ENCODE data around the gene ZNF335.
"Not testable (repeated sequence)": the region's sequence is repeated elsewhere in the genome, so short reads cannot be mapped to it uniquely, and the experiment has no call there.

ZNF335 gene

DNA sequence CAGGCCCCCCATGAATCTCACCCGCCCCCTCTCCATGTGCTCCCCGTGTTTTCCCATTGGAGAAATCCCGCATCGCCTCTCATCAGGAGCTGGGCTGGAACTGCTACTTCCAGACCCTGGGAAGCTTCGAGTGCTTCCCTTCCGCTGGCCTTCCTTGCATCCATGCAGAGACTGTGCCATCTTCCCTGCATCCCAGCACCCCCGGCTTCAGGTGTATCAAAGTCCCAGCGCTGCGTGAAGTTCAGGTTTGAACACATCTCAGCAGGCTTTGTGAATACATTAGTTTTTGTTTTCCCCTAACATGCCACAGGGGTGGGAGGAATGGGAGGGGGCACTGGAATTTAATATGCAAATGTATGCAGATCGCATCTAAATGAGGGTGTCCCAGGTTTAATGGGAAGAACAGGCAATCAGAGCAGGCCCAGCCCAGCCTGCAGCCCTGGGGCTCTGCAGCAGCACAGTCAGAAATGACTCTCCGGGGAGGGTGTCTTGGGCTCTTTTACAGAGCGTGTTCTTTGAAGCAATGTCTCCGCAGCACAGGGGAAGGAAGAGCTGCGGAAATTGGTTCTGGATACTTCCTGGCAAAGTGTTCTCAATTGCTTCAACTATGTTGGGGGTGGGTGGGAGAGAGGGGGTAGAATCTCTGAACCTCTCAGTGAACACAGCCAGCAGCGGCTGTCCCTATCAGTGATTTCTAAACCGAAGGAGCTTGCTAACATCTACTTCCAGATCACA lies 28.4 kb upstream of the ZNF335 start:
- DNase-seq (ENCODE audit: low read depth): no peak

GRCh38 chr20:45999557-46000261 lies 27.7 kb upstream of the ZNF335 start:
- DNase-seq (ENCODE audit: low read depth): no peak

DNA sequence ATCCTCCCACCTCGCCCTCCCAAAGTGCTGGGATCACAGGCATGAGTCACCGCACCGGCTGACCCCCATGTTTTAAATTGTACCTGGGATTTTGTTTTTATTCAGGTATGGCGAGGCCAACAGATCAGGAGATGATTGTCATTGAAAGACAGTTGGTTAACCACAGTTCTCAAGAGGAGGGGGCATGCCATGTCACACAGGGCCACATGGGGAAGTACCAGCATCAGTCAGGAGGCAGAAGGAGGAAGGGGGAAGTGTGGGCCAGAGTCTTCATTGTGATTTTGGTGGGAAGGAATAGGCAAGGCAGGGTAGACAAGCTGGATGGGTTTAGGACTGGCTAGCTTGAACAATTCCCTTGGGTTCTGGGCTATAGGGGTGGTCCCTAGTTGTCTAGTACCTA lies 26.8 kb upstream of the ZNF335 start:
- no peak for DNase-seq (ENCODE audit: low read depth)

- no peak for DNase-seq (ENCODE audit: low read depth)
These were observed 26.3 kb upstream of the ZNF335 start for GRCh38 chr20:45998337-45998736.

DNA sequence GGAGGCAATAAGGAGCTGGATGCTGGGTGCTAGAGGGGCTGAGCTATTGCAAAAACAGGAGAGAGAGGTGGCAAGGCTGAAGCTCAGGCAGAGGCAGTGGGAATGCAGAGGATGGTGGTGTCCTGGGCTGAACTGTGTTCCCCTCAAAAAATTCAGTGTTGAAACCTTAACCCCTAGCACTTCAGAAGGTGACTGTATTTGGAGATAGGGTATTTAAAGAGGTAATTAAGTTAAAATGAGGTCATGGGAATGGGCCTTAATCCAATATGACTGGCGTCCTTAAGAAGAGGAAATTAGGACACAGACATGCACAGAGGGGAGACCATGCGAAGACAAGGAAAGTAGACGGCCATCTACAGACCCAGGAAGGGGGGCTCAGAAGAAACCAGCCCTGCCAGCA lies 25.2 kb upstream of the ZNF335 start:
- no peak for DNase-seq (ENCODE audit: low read depth)

GRCh38 chr20:45995495-45996097 lies 23.6 kb upstream of the ZNF335 start:
- not testable (repeated sequence) for DNase-seq (ENCODE audit: low read depth)

GRCh38 chr20:45994761-45995493 lies 22.9 kb upstream of the ZNF335 start:
- no peak for DNase-seq (ENCODE audit: low read depth)

- DNase-seq (ENCODE audit: low read depth): no peak
These were observed 21.4 kb upstream of the ZNF335 start for GRCh38 chr20:45993197-45993951.

- no peak for DNase-seq (ENCODE audit: low read depth)
These were observed 19.6 kb upstream of the ZNF335 start for GRCh38 chr20:45991616-45992015.

GRCh38 chr20:45988830-45989229 lies 16.8 kb upstream of the ZNF335 start:
- DNase-seq (ENCODE audit: low read depth): not testable (repeated sequence)

- DNase-seq (ENCODE audit: low read depth): peak; percentile 72
These were observed 15.2 kb upstream of the ZNF335 start for GRCh38 chr20:45987108-45987780.

GRCh38 chr20:45985573-45985972 lies 13.6 kb upstream of the ZNF335 start:
- DNase-seq (ENCODE audit: low read depth): no peak

- no peak for DNase-seq (ENCODE audit: low read depth)
These were observed 11.3 kb upstream of the ZNF335 start for GRCh38 chr20:45983279-45983743.

DNA sequence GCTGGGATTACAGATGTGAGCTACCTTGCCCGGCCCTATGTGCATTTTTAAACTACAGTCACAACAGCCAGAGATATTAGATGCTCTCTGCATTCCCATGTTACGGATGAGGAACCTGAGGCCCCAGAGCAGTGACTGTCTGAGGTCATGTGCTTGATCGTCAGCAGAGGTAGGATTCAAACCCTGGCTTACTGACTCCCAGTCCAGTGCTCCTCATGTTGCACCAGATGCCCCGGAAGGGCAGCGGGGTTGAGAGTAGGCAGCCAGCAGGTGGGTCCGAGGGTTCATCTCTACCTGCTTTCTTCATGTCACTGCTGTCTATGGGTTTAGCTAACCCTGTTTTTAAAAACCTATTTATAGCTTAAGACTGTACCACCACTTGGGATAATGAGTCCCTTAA lies 9.3 kb upstream of the ZNF335 start:
- no peak for DNase-seq (ENCODE audit: low read depth)

DNA sequence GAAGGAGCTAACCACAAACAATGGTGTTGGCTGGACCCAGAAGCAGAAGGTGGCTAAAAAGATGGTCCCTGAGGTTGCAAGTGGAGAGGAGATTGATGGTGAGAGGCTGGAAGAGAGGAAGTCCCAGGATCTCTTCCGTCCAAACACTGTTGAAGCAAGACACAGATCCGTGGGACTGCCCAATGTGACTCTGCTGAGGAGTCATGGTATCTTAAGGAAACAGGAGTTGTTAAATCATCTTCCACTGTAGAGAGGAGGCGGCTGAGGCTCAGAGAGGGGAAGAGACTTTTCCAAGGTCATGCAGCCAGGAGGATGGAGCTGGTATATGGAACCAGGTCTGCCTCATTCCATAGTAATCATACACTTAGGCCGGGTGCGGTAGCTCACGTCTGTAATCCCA lies 4.1 kb upstream of the ZNF335 start:
- DNase-seq (ENCODE audit: low read depth): no peak

DNA sequence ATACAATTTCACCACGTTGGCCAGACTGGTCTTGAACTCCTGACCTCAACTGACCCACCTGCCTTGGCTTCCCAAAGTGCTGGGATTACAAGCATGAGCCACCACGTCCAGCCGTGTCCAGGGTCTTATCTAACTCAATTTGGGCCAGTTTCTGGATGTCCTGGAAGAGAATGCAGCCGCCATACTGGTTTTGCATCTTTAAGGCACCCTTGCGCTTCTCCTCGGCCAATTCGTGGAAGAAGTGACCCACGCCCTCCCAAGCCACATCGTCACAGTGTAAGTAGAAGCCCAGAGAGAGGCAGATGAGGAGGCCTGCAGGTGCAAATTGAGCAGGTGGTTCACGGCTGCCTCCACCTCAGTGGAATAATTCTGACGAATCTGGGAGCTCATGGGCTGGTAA lies 3.7 kb upstream of the ZNF335 start:
- no peak for DNase-seq (ENCODE audit: low read depth)

DNA sequence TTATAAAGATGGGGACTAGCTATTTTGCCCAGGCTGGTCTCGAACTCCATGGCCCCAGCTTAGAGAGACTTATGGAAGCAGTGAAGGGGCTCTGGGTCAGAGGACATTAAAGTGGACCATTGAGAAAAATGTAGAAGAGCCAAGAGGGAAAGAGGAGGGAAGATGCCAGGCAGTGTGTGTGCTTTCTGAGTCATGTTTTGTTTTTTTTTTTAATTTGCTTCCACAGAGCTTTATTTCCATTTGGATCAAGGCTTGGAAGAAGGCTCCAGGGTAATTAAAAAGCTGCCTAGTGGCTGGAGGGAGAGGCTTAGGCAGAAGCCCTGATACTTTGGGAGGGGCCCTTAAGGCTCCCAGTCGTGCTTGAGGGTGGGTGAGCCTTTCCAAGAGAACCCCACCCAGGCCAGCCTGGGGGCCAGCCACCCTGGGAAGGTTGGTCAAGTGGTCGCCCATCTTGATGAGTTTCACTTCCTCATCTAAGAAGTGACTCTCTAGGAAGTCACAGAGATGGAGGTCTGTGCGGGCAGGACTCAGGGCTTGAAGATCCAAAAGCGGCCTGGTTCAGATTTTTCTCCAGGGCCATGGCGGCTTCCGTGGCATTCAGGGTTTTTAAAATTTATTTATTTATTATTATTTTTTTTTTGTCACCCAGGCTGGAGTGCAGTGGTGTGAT lies 3.0 kb upstream of the ZNF335 start:
- DNase-seq (ENCODE audit: low read depth): no peak

DNA sequence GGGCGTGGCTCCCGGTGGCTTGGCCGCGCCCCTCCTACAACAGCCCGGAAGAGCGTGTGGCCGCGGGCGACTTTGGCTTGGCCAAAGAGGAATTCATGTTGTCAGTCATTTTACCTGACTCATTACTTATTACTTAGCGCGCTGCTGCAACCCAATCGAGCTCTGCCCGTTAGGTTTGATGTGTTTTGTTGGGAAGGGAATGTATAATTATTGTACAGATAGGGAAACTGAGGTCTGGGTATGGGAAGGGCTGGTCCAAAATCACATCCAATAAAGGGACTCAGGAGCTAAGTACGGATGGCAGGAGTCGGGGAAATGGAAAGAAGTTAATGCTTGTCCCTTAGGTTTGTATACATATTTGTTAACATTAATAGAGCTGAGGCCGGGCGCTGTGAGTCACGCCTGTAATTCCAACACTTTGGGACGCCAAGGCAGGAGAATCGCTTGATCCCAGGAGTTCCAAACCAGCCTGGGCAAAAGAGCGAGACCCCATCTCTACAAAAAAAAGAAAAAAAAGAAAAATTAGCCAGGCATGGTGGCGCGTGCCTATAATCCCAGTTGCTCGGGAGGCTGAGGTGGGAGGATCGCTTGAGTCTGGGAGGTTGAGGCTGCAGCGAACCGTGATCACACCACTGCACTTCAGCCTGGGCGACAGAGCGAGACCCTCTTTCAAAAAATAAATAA lies 639 bp upstream of the ZNF335 start:
- no peak for DNase-seq (ENCODE audit: low read depth)

DNA sequence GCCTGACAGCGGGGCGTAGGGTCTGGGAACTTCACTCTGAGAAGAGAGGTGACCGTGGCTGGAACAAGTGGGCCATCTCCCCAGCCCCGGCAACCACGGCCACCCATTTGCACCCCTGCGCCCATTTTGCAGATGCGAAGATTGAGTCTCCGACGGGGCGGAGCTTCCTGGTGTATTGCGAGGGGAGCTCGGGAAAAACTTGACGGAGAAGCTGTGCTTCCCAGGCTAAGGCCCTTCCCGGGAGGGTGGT lies 653 bp downstream of the ZNF335 start:
- no peak for DNase-seq (ENCODE audit: low read depth)

DNA sequence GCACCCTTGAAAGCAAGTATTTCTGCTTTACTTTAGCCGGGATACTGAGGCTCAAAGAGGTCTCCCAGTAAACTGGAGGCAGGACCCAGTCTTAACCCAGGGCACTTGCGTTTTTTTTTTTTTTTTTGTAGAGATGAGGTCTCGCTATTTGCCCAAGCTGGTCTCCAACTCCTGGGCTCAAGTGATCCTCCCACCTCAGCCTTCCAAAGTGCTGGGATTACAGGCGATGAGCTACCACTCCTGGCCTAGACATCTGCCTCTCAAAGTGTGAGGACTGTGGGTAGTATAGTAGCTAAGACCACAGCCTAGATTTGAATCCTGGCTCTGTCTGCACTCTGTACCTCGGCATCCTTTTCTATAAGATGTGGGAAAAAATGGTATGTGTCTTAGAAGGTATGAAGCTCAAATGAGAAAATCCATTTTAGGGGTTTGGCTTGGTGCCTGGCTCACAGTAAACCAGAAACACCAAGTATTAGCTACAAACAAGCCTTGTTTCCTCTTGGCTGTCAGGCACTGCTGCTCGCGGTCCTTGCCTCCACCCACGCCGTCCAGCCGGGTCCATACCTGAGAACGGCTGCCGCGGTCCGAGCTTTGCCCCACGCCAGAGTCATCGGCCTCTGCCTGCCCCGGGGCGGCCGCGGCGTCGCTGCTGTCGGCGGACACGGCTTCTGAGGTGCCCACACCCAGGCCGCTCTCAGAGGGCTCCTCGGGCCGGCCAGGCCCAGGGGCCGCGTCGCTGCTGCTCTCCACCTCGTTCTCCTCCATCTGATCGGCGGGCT lies 1.2 kb downstream of the ZNF335 start:
- no peak for DNase-seq (ENCODE audit: low read depth)
